ENCODE results near the gene S100A1. TPM values are rescaled to one million over a fixed set of nuclear protein-coding genes. Genes with fewer than 3 reads are reported as not detected.

The S100A1 gene
- polyA plus RNA-seq, 4 donors: 17.8 to 33.4 (median 23.5) TPM

- DNase-seq (ENCODE audit: low read depth in 4 of 4, low spot score in 3 of 4): no peak
Measured at GRCh38 chr1:153609585-153609907, 18.7 kb upstream of the S100A1 start.

GRCh38 chr1:153610334-153610733, 17.9 kb upstream of the S100A1 start:
- DNase-seq (ENCODE audit: low read depth in 4 of 4, low spot score in 3 of 4): no peak

- DNase-seq (ENCODE audit: low read depth in 4 of 4, low spot score in 3 of 4): no peak
Measured at GRCh38 chr1:153610811-153611301, 17.4 kb upstream of the S100A1 start.

GRCh38 chr1:153611356-153611755, 16.9 kb upstream of the S100A1 start:
- no peak for DNase-seq (ENCODE audit: low read depth in 4 of 4, low spot score in 3 of 4)

- no peak for DNase-seq (ENCODE audit: low read depth in 4 of 4, low spot score in 3 of 4)
Measured at GRCh38 chr1:153612111-153612754, 16.0 kb upstream of the S100A1 start.

- DNase-seq (ENCODE audit: low read depth in 4 of 4, low spot score in 3 of 4): no peak
Measured at GRCh38 chr1:153612755-153613331, 15.4 kb upstream of the S100A1 start, which contains the start of gene S100A16. TSS of gene S100A16 (minus strand) at chr1:153613137. CDS start at chr1:153608151, 4,986 bp downstream.

GRCh38 chr1:153613406-153613805, 14.8 kb upstream of the S100A1 start:
- no peak for DNase-seq (ENCODE audit: low read depth in 4 of 4, low spot score in 3 of 4)

- no peak for DNase-seq (ENCODE audit: low read depth in 4 of 4, low spot score in 3 of 4)
Measured at GRCh38 chr1:153614189-153614900, 13.9 kb upstream of the S100A1 start.

GRCh38 chr1:153614906-153615305, 13.3 kb upstream of the S100A1 start:
- DNase-seq (ENCODE audit: low read depth in 4 of 4, low spot score in 3 of 4): no peak

GRCh38 chr1:153615406-153615805, 12.8 kb upstream of the S100A1 start:
- no peak for DNase-seq (ENCODE audit: low read depth in 4 of 4, low spot score in 3 of 4)

- no peak for DNase-seq (ENCODE audit: low read depth in 4 of 4, low spot score in 3 of 4)
Measured at GRCh38 chr1:153616144-153616916, 11.9 kb upstream of the S100A1 start, which contains the start of gene S100A14. TSS of gene S100A14 (minus strand) at chr1:153616325. CDS start at chr1:153615858, 467 bp downstream.

- no peak for DNase-seq (ENCODE audit: low read depth in 4 of 4, low spot score in 3 of 4)
Measured at GRCh38 chr1:153616917-153617311, 11.3 kb upstream of the S100A1 start.

GRCh38 chr1:153617663-153618062, 10.6 kb upstream of the S100A1 start:
- no peak for DNase-seq (ENCODE audit: low read depth in 4 of 4, low spot score in 3 of 4)

- DNase-seq (ENCODE audit: low read depth in 4 of 4, low spot score in 3 of 4): no peak
Measured at GRCh38 chr1:153619171-153619570, 9.1 kb upstream of the S100A1 start.

- DNase-seq (ENCODE audit: low read depth in 4 of 4, low spot score in 3 of 4): no peak
Measured at GRCh38 chr1:153623101-153623500, 5.1 kb upstream of the S100A1 start.

- DNase-seq (ENCODE audit: low read depth in 4 of 4, low spot score in 3 of 4): no peak
Measured at GRCh38 chr1:153624965-153625611, 3.1 kb upstream of the S100A1 start.

GRCh38 chr1:153626477-153626903, 1.7 kb upstream of the S100A1 start:
- DNase-seq (ENCODE audit: low read depth in 4 of 4, low spot score in 3 of 4): no peak

- peak; percentile 71 to 77 (median 74) for DNase-seq (ENCODE audit: low read depth in 4 of 4, low spot score in 3 of 4)
Measured at GRCh38 chr1:153626904-153627714, 1.1 kb upstream of the S100A1 start, which contains the start of gene S100A13. TSS of gene S100A13 (minus strand) at chr1:153627505. CDS start at chr1:153626472, 1,033 bp downstream.

- no peak for DNase-seq (ENCODE audit: low read depth in 4 of 4, low spot score in 3 of 4)
Measured at GRCh38 chr1:153628638-153629342, 556 bp downstream of the S100A1 start.
